ENCODE data around the gene CADPS2. TPM values are rescaled to one million over a fixed set of nuclear protein-coding genes. Genes with fewer than 3 reads are reported as not detected.

The CADPS2 gene
- total RNA-seq, 1 experiment from 2014 or later: 0.23 TPM

DNA sequence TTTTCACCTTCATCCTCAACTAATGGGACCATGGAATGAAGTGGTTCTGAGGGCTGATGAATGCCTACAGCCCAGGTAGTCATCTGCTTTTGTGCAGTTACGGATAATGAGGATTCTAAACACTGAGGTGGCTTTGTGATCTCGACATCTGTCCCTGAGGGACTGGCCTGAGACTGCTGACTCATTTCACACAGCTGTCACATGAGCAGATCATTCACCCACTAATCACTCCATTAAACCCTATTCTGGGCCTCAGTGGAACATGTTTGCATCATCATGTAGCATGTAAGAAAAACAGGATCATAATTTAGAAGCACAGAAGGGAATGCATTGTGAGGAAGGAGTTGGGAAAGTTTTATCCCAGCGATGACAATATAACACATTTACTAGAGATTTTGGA is 502.3 kb downstream of the CADPS2 start:
- DNase-seq (ENCODE audit: low read depth): no peak

DNA sequence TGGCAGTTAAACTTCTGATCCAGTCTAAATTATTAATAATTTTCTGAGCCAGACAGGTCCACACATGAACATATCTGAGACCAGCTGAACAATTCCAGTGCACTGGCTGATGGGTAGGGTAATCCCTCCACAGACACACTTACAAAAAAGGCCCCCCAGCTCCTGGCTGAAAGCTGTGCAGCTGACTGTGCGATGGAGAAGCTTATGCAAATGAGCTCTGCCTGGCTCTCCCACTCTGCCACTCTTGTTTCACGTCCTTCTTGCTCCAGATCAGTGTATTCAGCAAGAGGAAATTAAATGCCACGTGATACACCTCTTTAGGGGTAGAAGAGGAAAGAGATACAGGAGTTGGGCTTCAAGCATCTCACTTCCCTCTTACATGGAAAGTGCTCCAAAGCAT is 505.3 kb downstream of the CADPS2 start:
- no peak for DNase-seq (ENCODE audit: low read depth)

DNA sequence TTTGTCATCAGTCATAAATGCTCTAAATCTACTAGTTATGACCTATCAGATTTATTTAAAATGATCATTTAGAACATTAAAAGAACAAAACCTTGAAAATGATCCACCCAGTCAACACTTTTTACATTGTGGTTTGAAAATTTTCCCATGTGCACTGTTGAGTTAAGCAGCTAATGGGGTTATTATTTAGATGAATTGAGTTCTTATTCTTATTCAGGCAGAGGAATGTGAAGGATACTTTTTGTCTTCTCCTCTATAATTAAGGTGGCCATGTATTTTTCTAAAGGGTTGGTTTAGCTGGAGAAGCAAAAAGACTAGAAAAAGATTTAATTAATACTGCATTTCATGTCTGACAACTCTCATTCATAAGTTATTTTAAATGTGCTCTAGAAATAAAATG is 506.8 kb downstream of the CADPS2 start:
- no peak for DNase-seq (ENCODE audit: low read depth)

DNA sequence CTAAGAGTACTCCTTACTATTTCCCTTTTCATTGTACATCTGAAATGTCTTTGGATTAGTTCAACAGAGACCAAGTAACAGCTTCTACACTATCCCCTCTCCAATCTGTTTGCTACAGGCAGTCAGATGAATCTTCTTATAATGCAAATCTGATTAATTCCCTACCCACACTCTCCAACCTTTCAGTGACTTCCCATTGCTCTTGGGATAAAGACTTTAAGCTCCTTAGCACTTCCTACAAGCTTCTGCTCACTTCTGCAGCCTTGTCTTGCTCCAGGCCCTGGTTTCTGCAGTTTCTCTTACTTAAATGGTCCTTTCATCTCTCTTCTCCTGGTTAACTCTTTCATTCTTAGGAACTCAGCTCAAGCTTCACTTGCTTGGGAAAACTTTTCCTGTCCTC is 516.5 kb downstream of the CADPS2 start:
- no peak for DNase-seq (ENCODE audit: low read depth)

DNA sequence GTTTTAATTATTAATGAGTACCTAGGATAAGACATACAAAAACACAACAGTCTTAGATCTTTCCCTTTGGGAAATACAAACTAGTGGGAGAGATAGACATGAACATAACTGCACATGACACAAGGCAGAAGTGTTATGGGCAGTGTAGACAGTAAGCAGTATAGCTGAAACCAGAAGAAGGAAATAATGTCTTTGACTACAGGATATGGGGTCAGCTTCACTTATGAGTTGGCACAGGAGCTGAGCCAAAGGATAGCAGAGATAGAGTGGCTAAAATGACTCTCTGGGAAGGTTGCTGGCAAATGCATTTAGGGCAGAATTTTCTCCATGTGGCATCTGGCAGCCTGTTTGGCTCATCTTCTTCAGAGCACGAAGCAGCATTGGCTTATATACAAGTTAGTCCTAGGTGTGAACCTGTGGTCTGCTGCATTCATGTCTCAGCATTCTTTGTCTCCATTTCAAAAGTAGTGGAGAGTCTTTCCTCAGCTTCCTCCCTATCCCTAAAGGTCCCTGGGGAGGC is 521.4 kb downstream of the CADPS2 start:
- no peak for DNase-seq (ENCODE audit: low read depth)

DNA sequence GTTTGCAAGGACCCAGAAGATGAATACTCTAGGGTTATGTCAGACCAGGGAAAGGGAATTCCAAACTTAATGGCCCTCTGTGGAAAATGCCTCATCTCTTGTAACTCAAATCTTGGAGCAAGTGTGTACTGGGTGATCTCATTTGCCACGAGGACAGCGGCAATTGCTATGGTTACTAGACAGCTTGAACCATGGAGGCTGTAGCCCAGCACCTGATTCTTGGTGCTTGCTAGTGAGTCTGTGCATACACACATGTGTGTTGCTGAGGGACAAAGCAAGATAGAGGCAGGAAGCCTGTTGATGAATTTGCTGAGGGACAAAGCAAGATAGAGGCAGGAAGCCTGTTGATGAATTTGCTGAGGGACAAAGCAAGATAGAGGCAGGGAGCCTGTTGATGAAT is 523.1 kb downstream of the CADPS2 start:
- no peak for DNase-seq (ENCODE audit: low read depth)

DNA sequence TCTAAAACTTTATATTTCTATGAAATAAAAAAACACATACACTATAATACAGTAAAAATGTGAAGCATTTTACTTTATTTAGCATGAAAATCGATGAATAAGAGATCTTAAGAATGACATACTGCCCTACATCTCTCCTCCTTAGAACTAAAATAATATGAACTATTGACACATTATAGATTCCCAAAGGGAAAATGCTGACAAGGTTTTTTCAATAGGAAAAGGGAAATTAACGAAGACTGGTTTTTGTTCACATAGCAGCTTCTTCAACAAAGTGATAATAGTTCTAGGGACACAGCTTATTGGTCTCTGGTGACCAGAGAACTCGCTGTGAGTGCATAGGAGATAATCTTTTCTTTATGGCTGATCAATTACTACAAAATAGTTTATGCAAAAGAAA is 523.8 kb downstream of the CADPS2 start:
- DNase-seq (ENCODE audit: low read depth): no peak

DNA sequence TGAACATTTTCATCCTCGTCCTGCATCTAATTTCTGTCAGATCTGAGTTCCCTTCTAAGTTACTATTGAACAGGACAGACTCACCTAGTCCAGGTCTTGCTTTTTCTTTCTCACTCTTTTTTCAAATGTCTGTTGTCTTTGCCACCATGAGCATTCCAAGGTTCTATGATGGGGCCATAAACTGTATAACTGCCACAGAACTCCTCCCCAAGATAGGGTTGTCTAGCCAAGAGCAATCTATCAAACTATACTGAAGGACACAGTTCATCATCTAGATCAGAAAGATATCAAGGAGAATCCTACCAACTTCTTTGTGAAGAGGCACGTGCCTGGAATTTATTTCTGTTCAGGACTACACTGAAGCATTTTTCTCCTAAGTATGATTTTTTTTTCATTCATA is 531.6 kb downstream of the CADPS2 start:
- DNase-seq (ENCODE audit: low read depth): no peak

DNA sequence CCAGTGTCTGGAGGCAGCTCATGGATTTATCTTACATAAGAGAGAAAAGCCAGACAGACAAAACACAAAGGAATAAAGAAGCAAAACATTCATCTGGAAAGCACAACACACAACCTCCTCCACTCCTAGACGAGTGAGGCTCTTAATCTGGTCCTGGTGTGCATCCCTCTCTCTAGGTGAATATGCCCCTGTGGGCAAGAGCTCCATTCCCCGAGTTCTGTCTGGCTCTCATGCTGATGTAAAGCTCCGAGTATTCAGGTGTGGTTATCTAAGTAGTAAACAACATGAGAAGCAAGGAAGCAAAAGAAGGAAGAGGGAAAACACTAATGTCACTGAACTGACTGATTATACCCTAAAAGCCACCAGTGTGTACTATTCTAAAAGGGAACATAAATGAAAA is 533.8 kb downstream of the CADPS2 start:
- DNase-seq (ENCODE audit: low read depth): no peak

DNA sequence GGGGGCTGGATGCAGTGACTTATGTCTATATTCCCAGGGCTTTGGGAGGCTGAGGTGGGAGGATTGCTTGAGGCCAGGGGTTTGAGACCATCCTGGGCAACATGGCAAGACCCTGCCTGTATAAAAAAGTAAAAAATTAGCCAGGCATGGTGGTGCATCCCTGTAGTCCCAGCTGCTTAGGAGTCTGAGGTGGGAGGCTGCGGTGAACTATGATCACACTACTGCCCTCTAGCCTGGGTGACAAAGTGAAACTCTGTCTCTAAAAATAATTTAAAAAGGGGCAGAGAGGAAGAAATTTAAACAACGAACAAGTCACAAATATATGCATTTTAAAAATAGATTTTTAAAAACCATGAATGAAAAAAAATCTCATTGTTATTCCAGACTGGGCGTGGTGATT is 535.6 kb downstream of the CADPS2 start:
- DNase-seq (ENCODE audit: low read depth): no peak

DNA sequence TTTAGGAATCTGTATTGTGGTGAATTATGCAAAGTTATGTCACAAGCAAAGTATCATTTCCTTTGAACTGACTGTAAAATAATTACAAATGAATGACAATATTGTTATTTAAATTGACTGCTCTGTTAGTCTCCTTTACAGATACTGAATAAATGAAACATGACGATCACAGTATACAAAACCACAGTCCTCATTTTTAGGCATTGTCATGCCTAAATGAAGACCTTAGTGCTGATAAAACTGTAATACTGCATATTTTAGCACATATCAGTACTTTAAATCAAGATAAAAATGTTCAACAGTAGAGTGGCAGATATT is 542.0 kb downstream of the CADPS2 start:
- DNase-seq (ENCODE audit: low read depth): no peak

DNA sequence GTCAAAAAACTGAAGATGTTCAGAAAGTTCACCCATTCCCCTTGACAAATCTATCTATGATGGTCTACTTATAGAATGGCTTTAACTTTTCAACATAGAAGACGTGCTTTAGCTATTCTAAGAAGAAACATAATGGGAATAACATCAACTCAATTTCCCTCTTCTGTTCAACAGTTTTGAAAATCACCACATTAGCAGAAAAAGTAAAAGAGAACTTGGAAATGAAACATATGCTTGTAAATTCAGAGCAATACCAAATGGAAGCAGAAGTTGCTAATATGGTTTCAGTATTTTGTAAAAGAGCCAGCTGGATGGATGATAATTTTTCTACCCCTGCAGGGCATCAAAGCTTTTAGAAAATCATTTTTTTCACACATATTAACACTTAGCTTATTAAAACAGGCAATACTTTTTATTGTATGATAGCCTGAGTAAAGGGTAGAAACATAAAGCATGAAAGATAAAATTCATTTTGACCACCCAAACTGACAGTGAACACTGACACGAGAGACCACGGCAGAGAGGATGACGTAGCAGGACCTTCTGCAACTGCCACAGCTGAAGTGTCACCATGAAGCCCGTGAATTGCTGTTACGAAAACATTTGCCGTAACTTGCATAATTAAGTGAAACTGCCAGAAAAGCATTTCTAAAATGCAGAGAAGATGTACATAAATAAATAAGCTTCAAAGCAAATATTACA is 542.5 kb downstream of the CADPS2 start:
- no peak for DNase-seq (ENCODE audit: low read depth)

DNA sequence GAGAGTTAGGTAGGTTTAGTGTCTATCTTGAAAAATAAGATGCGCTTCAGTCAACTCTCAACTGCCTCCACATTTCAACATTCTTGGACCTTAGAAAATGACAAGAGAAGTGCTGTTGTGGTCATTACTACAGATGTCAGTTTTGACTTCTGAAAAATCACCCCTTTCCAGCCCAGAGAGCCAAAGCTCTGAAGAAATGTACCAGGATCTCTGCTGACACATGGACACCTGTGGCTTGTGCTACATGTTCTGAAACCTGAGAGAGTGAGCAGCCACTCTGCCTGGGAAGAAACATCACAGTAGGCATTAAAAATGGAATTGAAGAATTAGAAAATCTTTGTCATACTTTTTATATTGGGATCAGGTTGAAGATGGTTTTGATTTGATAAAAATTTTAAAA is 545.8 kb downstream of the CADPS2 start:
- DNase-seq (ENCODE audit: low read depth): no peak

DNA sequence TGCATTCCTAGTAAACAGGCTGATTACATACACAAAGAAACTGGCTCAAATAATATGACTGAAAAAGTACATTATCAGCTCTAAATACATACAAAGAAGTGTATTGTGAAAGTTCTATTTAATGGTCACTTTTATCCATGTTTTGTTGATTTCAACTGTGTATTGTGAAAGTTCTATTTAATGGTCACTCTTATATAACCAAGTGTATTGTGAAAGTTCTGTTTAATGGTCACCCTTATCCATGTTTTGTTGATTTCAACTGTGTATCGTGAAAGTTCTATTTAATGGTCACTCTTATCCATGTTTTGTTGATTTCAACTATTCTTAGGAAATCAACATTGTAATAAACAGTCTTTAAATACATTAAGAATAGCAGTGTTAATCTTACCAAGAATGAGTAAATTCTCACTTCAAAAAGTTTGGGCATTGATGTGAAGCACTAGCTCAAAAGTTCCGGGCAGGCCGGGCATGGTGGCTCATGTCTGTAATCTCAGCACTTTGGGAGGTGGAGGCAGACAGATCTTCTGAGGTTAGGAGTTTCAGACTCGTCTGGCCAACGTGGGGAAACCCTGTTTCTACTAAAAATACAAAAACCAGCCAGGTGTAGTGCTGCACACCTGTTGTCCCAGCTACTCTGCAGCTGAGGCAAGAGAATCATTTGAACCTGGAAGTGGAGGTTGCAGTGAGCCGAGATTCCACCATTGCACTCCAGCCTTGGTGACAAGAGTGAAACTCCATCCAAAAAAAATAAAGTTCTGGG is 546.9 kb downstream of the CADPS2 start:
- DNase-seq (ENCODE audit: low read depth): no peak

DNA sequence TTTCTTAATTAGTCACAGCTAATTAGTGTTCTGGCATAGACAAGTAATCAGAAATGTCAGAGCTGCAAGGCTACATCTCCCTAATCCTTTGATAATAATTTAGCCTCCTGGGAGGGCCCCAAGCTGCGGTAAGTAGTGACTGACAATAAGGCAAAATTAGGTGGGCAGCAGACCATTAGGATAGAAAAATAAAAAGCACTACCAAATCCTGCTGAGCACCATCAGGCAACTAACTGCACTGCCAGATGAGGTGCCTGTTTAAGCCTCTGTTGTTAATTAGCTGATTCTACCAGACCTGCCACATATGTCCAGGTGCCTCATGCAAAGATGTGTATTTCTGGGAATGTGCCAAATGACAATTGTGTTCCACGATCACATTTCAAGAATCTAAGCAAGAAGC is 549.2 kb downstream of the CADPS2 start:
- DNase-seq (ENCODE audit: low read depth): no peak

DNA sequence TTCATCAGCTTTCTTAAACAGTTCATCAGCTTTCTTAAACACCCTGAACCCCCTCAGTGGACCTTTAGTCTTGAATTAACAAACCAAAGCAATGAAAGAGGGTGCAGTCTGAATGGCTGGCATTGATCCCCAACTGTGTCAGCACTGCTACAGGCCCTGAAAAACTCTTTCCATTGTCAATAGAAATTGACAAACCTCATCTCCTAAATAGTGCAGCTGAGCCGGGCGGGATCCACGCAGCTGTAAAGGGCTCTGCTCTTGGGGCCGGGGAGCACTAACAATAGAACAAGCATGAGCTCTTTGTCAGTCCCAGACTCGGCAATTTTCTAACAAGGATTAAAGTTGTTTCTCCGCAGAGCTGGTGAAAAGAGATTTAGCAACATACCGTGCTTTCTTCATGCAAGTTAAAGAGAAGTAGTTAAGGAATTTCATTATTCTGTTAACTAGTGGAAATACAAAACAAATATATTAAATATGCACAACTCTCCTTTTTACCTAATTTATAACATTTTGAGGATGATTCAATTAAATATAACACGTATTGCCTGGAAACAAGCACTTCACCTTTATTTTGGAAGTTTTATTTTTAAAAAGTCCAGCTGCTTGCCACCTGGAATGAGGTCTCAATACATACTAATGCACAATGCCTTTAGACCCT is 557.0 kb downstream of the CADPS2 start:
- no peak for DNase-seq (ENCODE audit: low read depth)

DNA sequence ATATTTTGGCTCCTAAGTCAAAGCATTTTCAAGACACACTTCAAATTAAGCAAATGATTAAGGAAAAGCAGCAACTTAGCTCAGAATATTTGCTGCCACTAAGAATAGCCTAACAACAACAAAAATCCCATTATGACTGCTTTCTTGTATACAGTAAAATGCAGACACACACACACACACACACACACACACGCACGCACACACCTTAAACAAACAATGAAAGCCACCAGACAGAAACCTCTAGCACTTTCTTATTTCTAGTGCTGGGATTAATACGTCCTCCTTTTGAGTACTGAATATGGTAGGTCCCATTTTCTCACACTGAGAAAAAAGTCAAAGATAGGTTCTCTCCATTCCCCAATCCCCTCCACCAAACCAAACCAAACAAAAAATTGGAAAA is 558.3 kb downstream of the CADPS2 start:
- no peak for DNase-seq (ENCODE audit: low read depth)

DNA sequence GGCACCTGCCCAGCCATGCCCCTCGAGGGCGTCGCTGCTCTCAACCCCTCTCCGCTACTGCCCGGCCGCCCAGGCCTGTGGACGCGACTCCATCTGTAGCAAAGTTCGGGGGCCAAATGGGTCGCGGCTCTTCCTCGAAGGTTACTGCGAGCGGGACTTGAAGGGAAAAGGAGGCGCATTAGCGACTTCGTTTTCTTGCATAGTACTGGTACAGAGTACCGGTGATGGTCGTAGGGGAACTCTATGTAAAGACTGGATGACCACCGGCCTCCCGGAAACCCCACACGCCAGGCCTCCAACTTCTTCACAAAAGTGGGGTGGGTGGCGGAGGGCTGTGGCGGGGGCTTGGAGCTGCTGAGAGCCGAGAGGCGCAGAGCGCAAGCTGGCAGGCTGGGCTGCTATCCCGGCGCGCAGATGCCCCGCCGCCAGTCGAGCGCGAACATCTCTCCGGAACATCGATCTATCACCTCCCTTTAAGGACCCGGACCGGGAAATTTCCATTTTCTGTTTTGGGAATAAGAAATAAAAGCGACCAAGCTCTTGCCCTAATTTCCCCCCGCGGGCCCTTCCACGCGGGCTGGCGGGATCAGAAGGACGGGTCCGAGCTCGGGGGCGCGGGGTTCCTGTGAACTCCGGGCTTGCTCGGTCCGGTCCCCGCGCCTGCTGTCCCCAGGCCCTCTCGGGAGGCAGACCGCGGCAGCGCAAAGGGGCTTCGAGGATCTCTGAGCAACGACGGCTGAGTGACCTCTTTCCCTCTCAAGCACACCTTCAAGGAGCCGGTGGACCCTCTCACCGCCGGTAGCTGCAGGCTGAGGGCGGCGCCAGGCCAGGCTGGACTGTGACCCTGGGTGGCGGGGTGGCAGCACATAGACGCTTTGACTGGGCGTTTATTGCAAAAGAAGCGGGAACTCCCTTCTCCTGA is 569.5 kb downstream of the CADPS2 start:
- DNase-seq (ENCODE audit: low read depth): no peak

DNA sequence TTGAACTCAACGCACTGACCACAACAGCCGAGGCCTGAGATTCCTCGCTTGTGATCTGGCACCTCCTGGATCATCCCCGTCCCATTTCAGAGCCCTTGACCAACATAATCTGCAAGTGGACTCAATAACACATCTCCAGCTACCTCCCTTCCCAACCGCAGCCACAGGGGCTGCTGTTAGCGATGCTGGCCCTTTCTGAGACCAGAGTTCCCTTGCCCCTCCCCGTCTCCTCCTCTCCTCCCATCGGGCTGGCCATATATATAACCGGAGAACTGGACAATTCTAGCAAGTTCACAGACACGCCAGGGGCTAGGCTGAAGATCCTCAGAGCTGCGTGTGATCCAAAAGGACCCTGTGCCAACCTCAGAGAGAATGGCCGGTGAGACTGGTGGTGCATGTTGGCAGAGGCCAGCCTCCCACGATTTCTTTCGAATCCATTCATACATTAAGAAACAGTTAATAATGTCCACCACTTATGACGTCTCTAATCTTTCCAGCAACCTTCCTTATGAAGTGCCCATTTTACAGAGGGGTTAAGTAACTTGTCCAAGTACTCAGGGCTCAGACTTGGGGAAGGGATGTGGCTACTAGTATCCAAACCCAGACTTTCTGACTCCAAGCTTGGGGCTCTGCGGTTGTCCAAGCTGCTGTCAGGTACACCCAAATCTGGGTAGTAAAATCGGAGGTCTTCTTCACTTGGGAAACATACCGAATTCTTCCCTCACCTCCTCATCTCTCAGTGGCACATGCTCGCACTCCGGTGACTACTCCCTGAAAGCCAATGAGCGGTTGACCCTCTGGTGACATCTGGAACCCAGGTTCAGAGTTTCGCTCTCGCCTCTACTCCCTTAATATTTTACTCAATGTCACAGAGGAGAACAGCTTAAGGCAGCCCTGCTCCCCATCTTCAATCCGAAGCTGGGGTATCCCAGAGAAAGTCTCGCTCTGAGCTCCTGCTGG is 570.5 kb downstream of the CADPS2 start:
- DNase-seq (ENCODE audit: low read depth): no peak

DNA sequence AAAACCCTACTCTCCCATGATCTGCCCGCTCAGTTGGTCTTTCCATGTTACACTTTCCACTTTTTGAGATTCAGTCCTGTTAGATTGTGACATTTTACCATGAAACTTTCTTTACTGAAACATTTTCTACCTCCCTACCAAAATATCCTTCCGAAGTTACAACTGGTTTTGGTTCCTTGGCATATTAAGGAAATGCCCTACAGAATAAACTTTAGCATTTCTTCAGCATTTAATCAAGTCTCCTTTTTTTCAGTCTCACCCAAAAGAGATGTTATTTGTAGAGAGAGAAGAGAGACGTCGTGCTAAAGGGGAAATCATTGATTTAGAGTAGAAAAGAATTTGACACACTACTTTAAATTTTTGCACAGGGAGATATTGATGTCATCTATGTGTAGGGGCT is 572.0 kb downstream of the CADPS2 start:
- DNase-seq (ENCODE audit: low read depth): no peak

DNA sequence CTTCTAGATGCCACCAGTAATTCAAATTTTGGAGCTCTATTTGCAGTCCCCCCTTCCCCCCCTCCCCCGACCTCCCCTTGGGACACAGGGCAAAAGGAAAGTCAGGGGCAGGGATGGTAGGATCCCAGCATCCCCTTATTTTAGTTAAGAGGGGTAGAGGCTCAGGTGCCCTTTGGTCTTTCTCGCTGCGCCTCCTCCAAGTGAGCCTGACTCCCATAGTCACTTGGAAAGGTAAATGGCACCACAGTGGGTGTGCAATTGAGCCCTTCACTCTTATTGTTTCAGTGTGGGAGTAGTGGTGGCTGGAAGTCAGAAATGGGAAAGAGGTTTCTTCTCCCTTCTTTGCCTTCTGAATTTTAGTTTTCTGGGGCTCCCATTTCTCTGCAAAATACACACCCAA is 573.5 kb downstream of the CADPS2 start:
- no peak for DNase-seq (ENCODE audit: low read depth)
